ENCODE measurements around the gene OR2AJ1.
A peak's percentile ranks its signal among the peaks of the same experiment; 100 is the strongest.

Gene OR2AJ1, protein sequence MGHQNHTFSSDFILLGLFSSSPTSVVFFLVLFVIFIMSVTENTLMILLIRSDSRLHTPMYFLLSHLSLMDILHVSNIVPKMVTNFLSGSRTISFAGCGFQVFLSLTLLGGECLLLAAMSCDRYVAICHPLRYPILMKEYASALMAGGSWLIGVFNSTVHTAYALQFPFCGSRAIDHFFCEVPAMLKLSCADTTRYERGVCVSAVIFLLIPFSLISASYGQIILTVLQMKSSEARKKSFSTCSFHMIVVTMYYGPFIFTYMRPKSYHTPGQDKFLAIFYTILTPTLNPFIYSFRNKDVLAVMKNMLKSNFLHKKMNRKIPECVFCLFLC

DNA sequence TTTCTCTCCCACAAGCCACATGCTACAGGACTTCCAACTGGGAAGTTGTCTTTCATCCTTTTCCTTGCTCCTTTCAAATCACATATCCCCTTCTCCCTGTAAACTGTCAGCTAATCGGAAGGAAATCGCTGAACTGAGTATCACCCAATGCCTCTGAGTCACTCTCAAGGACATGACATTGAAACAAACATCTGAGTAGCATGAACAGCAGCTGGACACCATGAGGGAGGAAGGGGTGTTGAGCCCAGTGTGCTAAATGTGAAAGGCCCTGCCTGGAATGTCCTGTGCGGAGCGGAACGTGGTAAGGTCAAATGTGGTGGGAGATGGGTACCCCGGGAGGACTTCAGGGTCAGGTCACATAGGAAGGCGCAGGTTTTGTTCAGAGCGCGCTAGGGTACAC is at the start of gene OR2AJ1:
OR2AJ1 (plus strand) TSS at position 22 of the 400 bp plus-strand sequence. CDS start 8,880 bp downstream, outside the sequence.
- DNase-seq (ENCODE audit: low read depth), result no peak

DNA sequence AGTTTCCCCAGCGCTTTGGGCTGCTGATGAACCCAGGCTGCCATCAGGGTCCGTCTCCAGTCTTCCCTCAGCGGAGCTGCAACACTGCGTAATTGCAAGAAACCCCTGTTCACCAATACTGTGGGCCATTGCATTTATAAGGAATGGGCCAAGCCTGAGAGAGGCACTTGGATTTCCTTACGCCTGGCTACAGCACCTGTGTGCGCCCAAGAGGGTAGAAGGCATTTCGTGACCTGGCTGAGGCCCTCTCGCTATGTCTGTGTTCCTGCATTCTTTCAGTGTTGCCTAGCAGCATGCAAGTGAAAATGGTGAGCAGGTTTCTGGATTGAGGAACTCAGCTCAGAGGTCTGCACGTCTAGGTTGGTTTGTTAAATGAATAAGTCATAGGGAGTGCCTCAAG is 41.3 kb upstream of the OR2AJ1 start:
- DNase-seq (ENCODE audit: low read depth), result no peak

DNA sequence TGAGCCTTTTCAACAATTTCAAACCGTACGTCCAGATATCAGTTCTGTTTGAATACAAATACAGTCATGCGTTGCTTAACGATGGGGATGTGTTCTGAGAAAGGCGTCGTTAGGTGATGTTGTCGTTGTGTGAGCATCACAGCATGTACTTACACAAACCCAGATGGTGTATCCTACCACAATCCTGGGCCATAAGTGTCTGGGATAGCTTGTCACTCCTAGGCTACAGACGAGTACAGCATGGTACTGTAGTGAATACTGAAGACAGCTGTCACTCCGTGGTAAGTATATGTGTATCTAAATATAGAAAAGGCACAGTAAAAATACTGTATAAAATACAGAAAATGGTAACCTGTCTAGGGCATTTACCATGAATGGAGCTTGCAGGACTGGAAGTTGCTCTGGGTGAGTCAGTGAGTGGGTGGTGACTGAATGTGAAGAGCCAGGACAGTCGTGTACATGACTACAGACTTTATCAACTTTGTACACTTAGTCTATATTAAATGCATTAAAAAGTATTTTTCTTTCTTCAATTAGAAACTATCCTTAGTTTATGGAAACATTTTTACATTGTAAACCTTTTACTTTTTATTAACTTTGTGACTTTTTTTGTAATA is 39.8 kb upstream of the OR2AJ1 start:
- DNase-seq (ENCODE audit: low read depth), result no peak

DNA sequence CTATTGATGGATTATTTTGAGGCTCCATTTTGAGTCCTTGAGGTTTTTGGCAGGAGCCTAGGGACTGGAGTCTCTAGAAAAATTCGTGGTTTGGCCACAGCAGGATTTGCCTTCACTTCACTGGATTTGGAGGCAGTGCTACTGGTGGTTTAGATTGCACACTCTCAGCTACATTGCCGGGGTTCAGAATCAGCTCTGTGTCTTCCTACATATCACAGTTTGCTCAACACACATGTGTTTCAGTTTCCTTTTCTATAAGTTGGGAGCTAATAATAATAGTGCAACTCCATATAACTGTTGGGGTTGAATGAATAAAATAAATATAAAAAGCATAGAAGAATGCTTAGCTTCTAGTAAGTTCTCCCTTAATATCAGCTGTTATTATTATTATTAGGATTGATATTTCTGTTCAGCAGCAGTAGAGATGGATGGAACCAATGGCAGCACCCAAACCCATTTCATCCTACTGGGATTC is 29.5 kb upstream of the OR2AJ1 start, which contains the start of gene OR2W3:
OR2W3 (plus strand) TSS at position 425 of the 475 bp plus-strand sequence; CDS start at position 425, 0 bp downstream.
- no peak for DNase-seq (ENCODE audit: low read depth)

DNA sequence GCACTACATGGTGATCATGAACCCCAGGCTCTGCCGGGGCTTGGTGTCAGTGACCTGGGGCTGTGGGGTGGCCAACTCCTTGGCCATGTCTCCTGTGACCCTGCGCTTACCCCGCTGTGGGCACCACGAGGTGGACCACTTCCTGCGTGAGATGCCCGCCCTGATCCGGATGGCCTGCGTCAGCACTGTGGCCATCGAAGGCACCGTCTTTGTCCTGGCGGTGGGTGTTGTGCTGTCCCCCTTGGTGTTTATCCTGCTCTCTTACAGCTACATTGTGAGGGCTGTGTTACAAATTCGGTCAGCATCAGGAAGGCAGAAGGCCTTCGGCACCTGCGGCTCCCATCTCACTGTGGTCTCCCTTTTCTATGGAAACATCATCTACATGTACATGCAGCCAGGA is 28.7 kb upstream of the OR2AJ1 start:
- DNase-seq (ENCODE audit: low read depth), result no peak

DNA sequence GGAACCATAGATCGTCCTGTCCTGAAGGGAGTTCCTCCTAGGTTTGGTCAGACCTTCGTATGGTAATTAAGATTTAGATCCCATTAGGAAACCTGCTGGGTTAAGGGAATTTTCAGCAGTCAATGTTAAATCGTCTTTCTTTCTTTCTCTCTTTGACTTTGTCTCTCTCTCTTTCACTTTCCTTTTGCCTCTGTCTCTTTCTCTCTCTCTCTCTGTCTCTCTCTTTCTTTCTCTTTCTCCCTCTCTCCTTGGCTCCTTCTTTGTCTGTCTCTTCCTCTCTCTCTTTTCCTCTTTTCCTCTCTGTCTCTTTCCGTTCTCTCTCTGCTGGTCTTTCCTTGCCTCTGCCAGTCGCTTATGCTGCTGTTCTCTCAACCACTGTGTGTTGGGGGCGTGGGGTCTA is 20.6 kb upstream of the OR2AJ1 start:
- DNase-seq (ENCODE audit: low read depth), result no peak

DNA sequence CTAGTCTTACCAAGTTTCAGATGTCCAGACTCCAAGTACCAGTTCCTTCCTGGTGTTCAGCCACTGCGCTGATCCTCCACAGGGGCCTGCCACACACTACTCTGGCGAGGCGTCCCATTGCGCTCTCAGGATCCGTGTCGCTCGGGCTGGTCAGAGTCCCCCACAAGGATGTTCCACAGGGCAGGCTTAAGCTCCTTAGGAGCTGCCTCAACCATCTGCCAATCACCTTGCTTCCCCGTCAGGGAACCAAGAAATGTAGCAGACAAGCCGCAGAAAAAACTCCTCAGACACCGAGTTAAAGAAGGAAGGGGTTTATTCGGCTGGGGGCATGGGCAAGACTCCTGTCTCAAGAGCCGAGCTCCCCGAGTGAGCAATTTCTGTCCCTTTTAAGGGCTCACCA is 19.5 kb upstream of the OR2AJ1 start:
- no peak for DNase-seq (ENCODE audit: low read depth)

DNA sequence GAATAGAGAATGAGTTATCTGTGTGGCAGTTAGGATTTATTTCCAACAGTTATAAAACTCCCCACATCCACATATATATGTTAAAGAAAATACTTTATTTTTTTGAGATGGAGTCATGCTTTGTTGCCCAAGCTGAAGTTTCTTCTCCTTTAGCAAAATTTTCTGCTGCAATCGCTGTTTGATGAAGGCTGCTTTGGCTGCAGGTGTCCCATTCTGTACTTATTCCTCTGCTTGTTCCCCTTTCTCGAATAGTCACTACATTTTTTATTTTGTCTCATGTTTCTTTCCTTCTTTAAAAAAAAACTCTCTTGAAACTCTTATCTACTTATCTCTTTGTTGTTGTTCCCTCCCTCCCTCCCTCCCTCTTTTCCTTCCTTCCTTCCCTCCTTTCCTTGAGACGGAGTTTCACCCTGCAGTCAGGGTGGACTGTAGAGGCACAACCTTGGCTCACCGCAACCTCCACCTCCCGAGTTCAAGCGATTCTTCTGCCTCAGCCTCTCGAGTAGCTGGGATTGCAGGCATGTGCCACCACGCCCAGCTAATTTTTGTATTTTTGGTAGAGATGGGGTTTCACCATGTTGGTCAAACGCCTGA is 18.7 kb upstream of the OR2AJ1 start:
- DNase-seq (ENCODE audit: low read depth), result no peak

DNA sequence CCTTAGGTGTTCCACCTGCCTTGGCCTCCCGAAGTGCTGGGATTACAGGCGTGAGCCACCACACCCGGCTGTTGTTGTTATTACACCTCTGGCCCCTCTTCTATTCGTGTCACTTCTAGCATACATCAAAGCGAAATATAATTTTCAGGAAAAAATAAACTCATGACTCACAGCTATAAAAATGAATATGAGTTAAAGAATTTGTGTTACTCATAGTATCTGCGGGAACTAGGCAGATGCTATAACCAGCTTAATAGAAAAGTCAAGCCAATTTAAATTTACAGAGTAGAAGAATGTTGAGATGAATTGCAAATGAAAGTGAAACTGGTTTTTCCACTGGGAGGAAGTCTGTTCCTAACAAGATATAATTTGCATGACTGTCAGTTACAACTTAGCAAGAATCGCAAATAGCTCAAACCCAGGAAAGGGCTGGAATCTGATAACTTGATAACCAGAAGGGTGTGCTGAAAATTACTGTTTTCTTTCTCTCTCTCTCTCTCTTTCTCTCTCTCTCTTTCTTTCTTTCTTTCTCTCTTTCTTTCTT is 18.1 kb upstream of the OR2AJ1 start:
- DNase-seq (ENCODE audit: low read depth), result no peak

DNA sequence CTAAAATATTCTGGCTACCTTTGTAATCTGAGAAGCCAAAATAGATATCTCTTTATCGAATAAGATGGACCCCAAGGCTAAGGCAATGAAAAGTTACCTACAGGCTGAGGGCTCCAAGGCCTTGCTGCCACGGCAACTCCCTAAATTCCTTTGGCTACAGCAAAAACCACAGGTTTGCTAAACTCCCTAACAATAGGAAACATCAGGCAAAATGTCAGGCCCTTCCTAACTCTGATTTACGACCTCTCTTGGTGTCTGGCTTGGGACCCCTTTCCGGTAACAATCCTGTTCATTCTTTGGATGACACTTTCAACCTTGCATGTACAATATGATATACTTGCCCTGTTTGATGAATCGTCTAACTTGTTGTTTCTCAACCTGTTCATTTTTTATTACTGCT is 15.9 kb upstream of the OR2AJ1 start:
- DNase-seq (ENCODE audit: low read depth), result no peak

DNA sequence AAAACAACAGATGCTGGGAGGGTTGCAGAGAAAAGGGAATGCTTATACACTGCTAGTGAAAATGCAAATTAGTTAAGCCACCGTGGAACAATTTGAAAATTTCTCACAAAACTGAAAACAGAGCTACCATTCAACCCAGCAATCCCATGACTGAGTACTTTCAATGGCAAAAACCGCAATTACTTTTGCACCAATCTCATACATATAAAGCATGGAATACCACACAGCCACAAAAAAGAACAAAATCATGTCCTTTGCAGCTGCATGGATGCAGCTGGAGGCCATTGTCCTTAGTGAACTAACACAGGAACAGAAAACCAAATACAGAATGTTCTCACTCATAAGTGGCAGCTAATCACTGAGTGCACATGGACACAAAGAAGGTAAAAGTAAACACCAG is 10.9 kb upstream of the OR2AJ1 start:
- no peak for DNase-seq (ENCODE audit: low read depth)

DNA sequence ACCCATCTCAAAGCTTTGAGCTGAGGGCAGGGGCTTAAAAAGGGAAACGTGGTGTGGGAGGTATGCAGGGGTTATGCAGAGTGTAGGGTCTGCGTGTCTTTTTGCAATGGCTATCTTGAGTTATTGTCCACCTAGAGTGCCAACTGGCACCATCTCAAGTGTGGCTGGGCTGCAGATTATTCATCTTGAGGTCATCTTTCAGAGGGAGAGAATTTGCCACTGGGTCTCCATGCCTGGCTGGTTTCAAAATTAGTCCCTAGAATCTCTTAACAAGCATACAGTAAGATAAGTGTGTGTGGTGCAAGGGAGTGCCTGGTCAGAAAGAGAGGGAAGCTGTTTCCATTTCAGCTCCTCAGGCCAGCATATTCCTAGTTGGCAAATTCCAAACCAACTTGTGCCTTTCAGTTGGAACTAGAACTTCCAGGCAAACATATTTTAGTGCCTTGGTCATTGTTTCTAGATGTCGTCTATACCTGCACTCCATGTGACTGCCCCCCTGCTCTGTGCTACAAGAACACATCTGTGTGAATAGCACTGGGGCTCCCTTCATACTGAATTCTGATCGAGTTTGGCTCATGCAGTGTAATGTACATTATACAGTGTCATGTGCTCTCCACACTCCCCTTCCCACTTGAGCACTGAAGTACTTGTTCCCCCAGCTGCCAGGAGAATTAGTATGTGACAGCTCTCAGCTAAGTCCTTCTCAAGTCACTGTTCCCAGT is 9.6 kb upstream of the OR2AJ1 start:
- DNase-seq (ENCODE audit: low read depth), result no peak

DNA sequence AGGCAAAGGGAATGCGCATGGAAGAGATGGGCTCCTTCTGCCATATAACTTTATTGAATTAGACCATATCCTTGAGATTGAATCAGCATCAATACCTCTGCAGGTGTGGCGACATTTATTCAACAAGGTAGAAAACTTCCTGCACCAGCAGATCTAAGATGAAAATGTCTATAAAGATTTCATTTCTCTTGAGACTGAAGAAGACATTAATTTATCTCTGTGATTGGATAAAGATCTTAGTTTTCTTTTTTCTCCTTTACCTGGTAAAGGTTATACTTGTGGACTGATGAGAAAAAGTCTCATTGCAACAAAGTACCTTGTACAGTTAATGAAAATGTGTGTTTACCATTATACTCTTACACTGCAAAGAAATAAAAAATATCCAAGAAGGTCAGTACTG is 4.7 kb upstream of the OR2AJ1 start, which contains the start of gene OR2T8:
OR2T8 (plus strand) TSS at position 301 of the 400 bp plus-strand sequence. CDS start 766 bp downstream, outside the sequence.
- DNase-seq (ENCODE audit: low read depth), result no peak

DNA sequence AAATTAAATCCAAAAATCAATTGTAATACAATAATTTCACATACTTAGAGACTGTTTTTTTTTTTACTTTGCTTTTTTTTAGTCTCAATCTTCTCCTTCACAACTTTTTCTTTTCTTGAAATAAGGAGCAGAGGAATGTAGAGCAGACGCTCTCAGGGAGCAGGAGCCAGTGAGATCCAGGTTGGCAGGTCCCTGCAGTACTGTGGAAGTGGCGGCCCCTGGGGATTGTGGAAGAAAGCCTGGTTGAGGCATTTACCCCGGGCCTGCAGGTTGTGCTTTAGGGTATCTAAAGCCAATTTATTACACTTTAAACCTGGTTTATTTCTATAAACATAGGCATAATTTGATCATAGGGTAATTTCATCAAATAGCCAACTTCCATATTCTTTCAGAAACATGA is 748 bp upstream of the OR2AJ1 start:
- DNase-seq (ENCODE audit: low read depth), result no peak

DNA sequence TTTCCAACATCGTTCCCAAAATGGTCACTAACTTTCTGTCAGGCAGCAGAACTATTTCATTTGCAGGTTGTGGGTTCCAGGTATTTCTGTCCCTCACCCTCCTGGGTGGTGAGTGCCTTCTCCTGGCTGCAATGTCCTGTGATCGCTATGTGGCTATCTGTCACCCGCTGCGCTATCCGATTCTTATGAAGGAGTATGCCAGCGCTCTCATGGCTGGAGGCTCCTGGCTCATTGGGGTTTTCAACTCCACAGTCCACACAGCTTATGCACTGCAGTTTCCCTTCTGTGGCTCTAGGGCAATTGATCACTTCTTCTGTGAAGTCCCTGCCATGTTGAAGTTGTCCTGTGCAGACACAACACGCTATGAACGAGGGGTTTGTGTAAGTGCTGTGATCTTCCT is 9.3 kb downstream of the OR2AJ1 start:
- no peak for DNase-seq (ENCODE audit: low read depth)

DNA sequence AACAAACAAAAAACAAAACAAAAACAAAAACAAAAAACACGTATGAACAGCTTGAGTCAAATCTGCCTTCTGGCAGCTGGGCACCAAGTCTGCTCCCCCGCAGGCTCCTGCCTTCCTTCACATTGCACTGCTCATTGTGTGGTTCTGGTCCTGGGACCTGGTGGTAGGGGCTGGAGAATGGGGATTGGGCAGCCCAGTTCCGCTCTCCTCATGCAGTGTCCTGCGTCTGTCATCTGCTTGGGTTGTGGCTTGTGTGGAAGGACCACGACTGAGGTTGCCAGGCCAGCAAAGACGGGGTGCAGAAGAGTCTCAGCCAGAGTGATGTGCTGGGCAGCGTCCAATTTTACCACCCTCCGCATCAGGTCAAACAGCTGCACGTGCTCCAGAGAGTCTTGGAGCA is 11.1 kb downstream of the OR2AJ1 start:
- no peak for DNase-seq (ENCODE audit: low read depth)

DNA sequence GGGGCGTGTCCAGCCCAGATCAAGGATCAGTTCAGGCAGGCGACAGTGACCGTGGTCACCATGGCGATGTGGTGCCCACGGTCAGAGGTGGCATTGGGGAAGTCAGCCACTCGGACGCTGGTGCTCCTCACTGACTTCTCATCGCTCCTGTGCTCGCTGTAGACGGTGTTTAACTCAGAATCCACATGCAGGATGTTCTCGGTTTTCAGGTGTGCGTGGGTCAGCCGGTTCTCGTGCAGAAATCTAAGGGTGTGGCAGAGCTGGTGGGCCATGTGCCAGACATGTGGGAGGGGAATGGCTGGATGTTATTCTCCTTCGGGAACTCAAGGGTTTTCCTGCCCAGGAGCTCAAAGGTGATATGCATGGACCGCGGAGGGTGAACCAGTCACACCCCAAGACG is 11.7 kb downstream of the OR2AJ1 start:
- no peak for DNase-seq (ENCODE audit: low read depth)

DNA sequence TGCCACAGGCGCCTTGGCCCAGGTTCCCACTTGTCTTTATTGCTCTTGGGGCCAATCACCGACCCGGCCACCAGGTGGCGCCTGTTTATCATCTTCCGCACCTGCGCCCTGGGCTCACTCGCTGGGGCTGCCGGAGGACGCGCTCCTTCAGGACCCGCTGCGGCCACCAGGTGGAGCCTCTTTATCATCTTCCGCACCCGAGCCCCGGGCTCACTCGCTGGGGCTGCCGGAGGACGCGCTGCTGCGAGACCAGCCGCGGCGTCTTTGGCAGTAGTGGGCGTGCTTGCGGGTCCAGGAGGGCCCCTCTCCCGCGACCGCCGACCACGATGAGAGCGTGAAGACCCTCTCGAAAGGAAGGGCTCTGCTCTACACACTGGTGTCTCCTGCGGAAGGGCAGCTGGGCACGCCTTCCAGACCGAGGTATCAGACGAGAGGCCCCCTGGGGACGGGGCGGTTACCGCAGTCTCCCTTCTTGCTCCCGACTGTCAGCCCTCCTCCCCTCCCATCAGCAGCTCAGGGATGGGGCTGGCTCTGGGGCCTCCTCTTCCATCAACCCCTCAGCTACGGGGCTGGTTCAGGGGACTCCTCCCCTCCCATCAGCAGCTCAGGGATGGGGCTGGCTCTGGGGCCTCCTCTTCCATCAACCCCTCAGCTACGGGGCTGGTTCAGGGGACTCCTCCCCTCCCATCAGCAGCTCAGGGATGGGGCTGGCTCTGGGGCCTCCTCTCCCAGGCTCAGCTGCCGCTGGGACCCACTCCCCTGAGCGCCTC is 12.5 kb downstream of the OR2AJ1 start:
- peak; percentile 67 for DNase-seq (ENCODE audit: low read depth)

DNA sequence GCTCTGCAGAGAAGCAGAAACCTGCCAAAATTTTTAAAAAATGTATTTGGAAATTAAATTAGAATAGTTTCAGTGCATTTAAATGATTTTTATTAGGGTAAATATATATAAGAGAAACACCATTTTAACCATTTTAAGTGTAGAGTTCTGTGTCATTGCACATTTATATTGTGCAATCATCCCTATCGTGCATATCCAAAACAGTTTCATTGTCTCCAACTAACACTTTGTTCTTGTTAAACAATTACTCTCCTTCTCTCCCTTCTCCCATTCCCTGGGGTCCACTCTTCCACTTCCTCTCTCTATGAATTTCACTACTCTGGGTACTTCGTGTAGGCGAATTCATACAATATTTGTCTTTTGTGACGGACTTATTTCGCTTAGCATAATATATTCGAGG is 17.9 kb downstream of the OR2AJ1 start:
- DNase-seq (ENCODE audit: low read depth), result no peak

DNA sequence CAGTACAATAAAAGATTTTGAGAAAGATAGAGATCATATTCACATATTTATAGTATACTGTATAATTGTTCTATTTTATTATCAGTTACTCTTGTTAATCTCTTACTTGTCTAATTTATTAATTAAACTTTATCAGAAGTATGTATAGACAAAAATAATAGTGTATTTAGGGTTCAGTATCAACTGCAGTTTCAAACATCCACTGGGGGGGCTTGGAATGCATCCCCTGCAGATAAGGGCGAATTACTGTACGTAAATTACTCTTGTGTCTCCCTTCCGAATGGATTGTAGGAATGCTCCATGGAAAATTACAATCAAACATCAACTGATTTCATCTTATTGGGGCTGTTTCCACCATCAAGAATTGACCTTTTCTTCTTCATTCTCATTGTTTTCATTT is 23.9 kb downstream of the OR2AJ1 start, which contains the start of gene OR2L8:
OR2L8 (plus strand) TSS at position 301 of the 400 bp plus-strand sequence; CDS start at position 301, 0 bp downstream.
- DNase-seq (ENCODE audit: low read depth), result no peak

DNA sequence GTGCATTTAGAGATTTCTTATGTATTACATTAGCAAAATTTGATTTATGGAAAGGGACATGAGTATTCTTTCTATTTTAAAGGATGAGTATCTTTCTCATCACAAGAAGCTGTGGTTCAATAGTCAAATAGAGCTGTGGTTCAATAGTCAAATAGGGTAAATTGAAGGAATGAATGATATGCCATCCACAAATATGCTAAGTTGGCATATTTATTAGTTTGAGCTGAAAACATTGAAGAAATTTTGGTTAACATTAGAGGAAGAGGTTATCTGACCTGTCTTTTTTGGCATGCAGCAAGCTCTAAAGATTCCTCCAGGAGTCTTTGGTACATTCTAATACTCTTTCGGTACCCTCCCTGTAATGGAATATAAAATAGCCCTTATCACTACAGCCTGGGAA is 28.7 kb downstream of the OR2AJ1 start:
- no peak for DNase-seq (ENCODE audit: low read depth)
